ENCODE results near the gene TCTN1. TPM values are rescaled to one million over a fixed set of nuclear protein-coding genes. Genes with fewer than 3 reads are reported as not detected.

Gene TCTN1
- total RNA-seq, 4 donors from 2014 or later = 19.4 to 32.5 (median 30.5) TPM

GRCh38 chr12:110666892-110667291 lies 53.0 kb downstream of the TCTN1 start:
- TF ChIP-seq CTCF (IDR thresholded peaks at IDR 0.05) = no peak
- TF ChIP-seq EP300 (IDR thresholded peaks at IDR 0.05) = no peak
- TF ChIP-seq POLR2A (IDR thresholded peaks at IDR 0.05) = no peak
- no peak for TF ChIP-seq POLR2AphosphoS5 (IDR thresholded peaks at IDR 0.05)
- peaks cover 0 to 28% of the 10 kb centered on the region in 2 donors for H3K36me3 ChIP-seq
- no peak for ATAC-seq
- H3K4me3 ChIP-seq = no peak overlapping the region
- H3K4me1 ChIP-seq = no peaks in the 10 kb centered on the region
- WGBS, 2 donors (ENCODE audit: low coverage in 1 of 2) = 100% methylated on average over 3 of the region's 6 CpGs; no CpG with 5 or more reads in 1 of the 2 donors
- no peaks in the 10 kb centered on the region for H3K27me3 ChIP-seq
- H3K27ac ChIP-seq = no peak overlapping the region
- peaks cover 0 to 29% (median 0%) of the 10 kb centered on the region in 3 donors for H3K9me3 ChIP-seq

- TF ChIP-seq POLR2A (IDR thresholded peaks at IDR 0.05) (no peak), POLR2AphosphoS5 (IDR thresholded peaks at IDR 0.05) (no peak), EP300 (IDR thresholded peaks at IDR 0.05) (no peak), CTCF (IDR thresholded peaks at IDR 0.05) (no peak)
- H3K4me3 ChIP-seq = no peak overlapping the region
- H3K27ac ChIP-seq = no peak overlapping the region
- WGBS, 2 donors (ENCODE audit: low coverage in 1 of 2) = 67 to 80% methylated on average over 1 of the region's 3 CpGs
- no peaks in the 10 kb centered on the region for H3K4me1 ChIP-seq
- no peaks in the 10 kb centered on the region for H3K27me3 ChIP-seq
- peaks cover 0 to 29% (median 0%) of the 10 kb centered on the region in 3 donors for H3K9me3 ChIP-seq
- H3K36me3 ChIP-seq = peaks cover 0 to 28% of the 10 kb centered on the region in 2 donors
- no peak for ATAC-seq
These were observed 53.7 kb downstream of the TCTN1 start for GRCh38 chr12:110667671-110668070.

- Histone ChIP-seq H3K36me3 (peaks cover 0 to 28% of the 10 kb centered on the region in 2 donors), H3K9me3 (peaks cover 0 to 29% (median 0%) of the 10 kb centered on the region in 3 donors), H3K4me3 (no peak overlapping the region), H3K27ac (no peak overlapping the region), H3K4me1 (no peaks in the 10 kb centered on the region), H3K27me3 (no peaks in the 10 kb centered on the region)
- no peak for TF ChIP-seq EP300 (IDR thresholded peaks at IDR 0.05)
- TF ChIP-seq POLR2AphosphoS5 (IDR thresholded peaks at IDR 0.05) = no peak
- no peak for TF ChIP-seq POLR2A (IDR thresholded peaks at IDR 0.05)
- no peak for TF ChIP-seq CTCF (IDR thresholded peaks at IDR 0.05)
- WGBS, 2 donors (ENCODE audit: low coverage in 1 of 2) = 85 to 92% methylated on average over 7 to 9 of the region's 12 CpGs
- ATAC-seq = no peak
These were observed 54.7 kb downstream of the TCTN1 start for GRCh38 chr12:110668480-110669192.

GRCh38 chr12:110669193-110669502 lies 55.2 kb downstream of the TCTN1 start:
- no peaks in the 10 kb centered on the region for H3K4me1 ChIP-seq
- no peak overlapping the region for H3K27ac ChIP-seq
- peaks cover 0 to 29% (median 0%) of the 10 kb centered on the region in 3 donors for H3K9me3 ChIP-seq
- no peak for ATAC-seq
- peaks cover 0 to 28% of the 10 kb centered on the region in 2 donors for H3K36me3 ChIP-seq
- TF ChIP-seq CTCF (IDR thresholded peaks at IDR 0.05) (no peak), EP300 (IDR thresholded peaks at IDR 0.05) (no peak), POLR2AphosphoS5 (IDR thresholded peaks at IDR 0.05) (no peak), POLR2A (IDR thresholded peaks at IDR 0.05) (no peak)
- WGBS, 2 donors (ENCODE audit: low coverage in 1 of 2) = 64 to 68% methylated on average over 4 to 5 of the region's 5 CpGs
- no peaks in the 10 kb centered on the region for H3K27me3 ChIP-seq
- no peak overlapping the region for H3K4me3 ChIP-seq

GRCh38 chr12:110670161-110670701 lies 56.3 kb downstream of the TCTN1 start:
- 50 to 58% methylated on average over 3 to 4 of the region's 4 CpGs for WGBS, 2 donors (ENCODE audit: low coverage in 1 of 2)
- Histone ChIP-seq H3K27ac (no peak overlapping the region), H3K36me3 (peaks cover 0 to 27% of the 10 kb centered on the region in 2 donors), H3K9me3 (peaks cover 0 to 29% (median 0%) of the 10 kb centered on the region in 3 donors), H3K4me1 (no peaks in the 10 kb centered on the region), H3K27me3 (no peaks in the 10 kb centered on the region), H3K4me3 (no peak overlapping the region)
- no peak for TF ChIP-seq POLR2AphosphoS5 (IDR thresholded peaks at IDR 0.05)
- no peak for TF ChIP-seq EP300 (IDR thresholded peaks at IDR 0.05)
- no peak for TF ChIP-seq CTCF (IDR thresholded peaks at IDR 0.05)
- TF ChIP-seq POLR2A (IDR thresholded peaks at IDR 0.05) = no peak
- ATAC-seq = no peak

All from gastroesophageal sphincter (tissue), 4 donors.